NCI-H748 (cell line): Measurements from ENCODE around the gene SLC12A8.
A peak's percentile ranks its signal among the peaks of the same experiment; 100 is the strongest.

ENCODE experiments used
- DNase-seq: peaks from one replicate; lab custom pipeline; 2025; ENCODE audit not compliant: unreplicated experiment; lab: John Stamatoyannopoulos, UW

The SLC12A8 gene, protein sequence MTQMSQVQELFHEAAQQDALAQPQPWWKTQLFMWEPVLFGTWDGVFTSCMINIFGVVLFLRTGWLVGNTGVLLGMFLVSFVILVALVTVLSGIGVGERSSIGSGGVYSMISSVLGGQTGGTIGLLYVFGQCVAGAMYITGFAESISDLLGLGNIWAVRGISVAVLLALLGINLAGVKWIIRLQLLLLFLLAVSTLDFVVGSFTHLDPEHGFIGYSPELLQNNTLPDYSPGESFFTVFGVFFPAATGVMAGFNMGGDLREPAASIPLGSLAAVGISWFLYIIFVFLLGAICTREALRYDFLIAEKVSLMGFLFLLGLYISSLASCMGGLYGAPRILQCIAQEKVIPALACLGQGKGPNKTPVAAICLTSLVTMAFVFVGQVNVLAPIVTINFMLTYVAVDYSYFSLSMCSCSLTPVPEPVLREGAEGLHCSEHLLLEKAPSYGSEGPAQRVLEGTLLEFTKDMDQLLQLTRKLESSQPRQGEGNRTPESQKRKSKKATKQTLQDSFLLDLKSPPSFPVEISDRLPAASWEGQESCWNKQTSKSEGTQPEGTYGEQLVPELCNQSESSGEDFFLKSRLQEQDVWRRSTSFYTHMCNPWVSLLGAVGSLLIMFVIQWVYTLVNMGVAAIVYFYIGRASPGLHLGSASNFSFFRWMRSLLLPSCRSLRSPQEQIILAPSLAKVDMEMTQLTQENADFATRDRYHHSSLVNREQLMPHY

DNA sequence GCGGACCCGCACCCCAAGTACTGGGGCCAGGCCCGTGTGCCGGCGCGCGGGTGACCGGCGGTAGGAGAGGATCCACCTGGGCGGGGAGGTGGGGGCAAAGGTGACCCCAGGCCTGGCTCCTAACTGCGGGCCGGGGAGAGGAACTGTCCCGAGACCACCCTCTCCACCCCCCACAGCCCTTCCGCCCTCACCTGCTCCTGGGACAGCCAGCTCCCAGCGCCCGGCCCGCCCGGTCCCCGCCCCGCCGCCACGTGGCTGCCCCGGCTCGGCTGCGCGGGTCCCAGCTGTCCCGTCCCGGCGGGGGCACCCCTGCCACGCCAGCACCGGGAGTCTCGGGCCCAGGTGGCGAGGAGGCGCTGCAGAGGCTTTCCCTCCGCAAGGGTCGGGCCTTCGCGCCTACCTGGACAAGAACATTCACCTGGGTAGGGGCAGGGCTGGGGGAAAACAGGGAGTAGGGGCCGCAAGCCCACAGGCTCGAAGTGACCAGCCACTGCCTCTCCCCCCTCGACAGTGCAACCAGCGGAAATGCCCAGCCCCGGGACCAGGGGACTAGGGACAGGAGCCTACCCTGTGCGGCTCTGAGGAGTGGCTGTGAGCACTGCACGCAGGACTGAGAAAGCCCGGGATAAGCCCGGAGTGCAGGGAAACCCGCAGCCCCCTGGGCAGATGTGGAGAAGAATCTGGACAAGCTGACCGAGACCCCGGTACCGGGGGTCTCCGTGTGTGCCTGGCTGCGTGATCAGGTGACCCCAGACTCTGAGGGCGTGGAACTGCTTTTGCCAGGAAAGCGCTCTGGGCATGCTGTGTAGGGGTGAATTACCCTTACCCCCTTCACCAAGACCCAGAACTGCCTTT is at the start of gene SLC12A8:
TSS of gene SLC12A8 (minus strand) at position 240 of the 855 bp plus-strand sequence. CDS start 1,399 bp downstream, outside the sequence.
- no peak for DNase-seq

DNA sequence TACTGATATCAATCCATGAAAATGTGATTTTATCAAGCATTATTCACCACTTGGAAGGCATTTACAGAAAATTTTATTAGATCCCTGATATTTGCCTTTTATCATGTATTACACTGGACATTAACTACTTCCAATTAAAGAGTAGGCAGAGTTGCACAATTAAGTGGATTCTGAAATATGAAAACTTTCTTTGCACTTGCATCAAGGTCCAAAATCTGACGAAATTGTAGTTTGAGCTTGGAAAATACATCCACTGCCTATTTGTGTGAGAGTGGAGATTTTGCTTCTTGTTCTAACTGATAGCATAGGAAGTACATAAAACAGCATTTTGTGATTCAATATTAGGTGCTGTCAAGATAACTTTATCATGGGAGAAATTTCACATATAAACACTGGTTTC is 49.6 kb upstream of the SLC12A8 start:
- no peak for DNase-seq

DNA sequence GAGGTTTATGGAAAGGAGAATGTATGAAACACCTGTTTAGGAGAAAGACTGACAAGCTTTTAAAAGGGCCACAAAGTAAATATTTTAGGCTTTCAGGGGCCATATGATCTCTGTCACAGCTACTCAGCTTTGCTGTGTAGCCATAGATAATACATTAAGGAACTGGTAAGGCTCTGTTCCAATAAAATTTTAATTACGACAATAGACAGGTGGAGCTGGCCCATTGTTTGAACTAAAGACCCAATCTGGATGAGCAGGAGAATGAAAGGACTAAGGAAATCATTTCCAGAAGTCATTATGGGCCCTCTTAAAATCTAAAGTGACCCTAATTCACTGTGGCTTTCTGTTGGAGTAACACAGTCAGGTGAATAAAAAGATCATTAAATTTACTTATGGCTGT is 48.5 kb upstream of the SLC12A8 start:
- peak; percentile 95 for DNase-seq

DNA sequence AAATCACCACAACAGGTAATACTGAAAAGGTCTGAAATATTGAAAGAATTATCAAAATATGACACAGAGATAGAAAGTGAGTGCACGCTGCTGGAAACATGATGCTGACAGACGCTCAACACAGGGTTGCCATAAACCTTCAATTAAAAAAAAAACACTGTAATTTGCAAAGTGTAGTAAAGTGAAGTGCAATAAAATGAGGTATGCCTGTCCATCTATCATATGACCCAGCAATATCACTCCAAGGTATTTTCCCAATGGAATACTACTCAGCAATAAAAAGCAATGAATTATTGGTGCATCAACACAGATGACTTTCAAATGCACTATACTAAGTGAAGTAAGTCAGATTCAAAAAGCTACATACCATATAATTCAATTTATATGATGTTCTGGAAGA is 47.6 kb upstream of the SLC12A8 start:
- peak; percentile 1 for DNase-seq

DNA sequence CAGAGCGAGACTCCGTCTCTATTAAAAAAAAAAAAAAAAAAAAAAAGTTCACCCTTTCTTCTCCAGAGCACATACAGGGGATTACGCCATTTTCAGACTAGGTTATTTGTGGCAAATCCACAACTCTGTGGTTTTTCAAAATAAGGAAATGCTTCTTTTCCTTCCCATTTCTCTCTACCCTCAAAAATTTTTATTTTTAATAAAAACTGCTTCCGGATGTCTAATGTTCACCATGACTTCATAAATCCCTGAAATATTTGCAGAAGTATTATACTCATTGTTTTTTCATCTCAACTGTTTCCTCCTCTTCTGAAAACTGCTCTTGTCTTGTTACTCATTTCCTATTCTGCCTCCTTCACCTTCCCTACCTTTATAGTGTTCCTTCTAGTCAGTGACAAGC is 45.0 kb upstream of the SLC12A8 start:
- DNase-seq = no peak

DNA sequence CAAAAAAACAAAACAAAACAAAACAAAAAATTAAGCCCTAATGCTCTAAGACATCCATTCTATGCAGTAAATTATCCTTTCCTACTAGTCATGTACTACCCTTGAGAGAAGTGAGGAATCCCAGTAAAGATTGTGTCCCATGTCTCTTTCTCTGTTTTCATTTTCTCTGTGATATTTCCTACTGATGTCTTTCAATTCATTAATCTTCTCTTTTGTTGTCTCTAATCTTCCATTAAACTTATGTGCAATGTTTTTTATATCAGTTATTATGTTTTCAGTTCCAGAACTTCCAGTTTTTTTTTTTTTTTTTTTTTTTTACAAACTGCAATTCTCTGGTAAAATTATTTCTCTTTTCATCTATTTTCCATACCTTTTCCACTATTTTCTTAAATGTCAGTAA is 44.1 kb upstream of the SLC12A8 start:
- DNase-seq = no peak

DNA sequence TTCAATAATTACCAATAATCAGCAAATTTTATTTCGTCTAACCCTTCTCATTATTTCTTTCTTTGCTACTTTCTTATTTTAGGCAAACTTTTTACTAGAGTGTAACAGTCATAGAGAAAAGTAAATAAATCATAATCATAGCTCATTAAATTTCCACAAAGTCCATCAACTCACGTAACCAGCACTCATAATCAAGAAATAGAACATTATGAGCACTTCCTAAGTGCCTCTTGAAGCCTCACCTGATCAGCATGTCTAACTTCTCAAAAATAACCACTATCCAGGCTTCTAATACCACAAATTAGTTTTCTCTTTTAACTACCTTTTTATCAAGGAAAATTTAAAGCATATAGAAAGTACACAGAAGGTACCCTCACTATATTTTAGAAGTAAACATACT is 38.4 kb upstream of the SLC12A8 start:
- no peak for DNase-seq

DNA sequence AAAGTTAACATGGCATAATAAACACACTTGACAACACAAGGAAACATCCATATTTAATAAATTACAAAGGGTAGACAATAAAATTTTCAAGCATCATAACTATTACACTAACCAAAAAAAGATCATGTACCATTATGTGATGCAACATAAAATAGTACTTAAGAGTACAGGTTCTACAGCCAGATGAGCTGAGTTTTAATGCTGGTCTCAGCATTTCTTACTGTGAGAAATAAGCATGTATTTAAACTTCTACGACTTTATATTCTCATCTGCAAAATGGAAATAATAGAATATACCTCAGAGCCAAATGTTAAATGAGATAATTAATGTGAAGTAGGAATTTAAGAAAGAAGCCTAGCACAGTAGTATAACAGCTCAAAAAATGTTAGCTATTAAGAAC is 33.7 kb upstream of the SLC12A8 start:
- no peak for DNase-seq

DNA sequence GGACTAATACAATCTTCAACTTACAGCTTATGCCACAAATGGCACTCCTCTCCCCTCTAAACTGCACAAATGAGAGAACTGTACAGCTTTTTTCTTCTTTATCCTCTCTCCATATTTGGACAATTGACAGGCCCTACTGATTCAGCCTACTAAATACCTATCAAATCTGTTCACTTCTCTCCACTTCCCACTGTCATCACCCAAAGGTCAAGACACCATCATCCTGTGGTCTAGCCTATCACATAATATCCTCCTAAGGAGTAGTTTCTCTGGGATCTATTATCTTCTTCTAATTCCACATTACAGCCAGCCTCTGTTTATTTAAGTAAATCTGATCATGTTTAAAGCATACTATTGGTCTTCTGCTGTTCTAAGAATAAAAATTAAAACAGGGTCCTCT is 33.0 kb upstream of the SLC12A8 start:
- DNase-seq = no peak

DNA sequence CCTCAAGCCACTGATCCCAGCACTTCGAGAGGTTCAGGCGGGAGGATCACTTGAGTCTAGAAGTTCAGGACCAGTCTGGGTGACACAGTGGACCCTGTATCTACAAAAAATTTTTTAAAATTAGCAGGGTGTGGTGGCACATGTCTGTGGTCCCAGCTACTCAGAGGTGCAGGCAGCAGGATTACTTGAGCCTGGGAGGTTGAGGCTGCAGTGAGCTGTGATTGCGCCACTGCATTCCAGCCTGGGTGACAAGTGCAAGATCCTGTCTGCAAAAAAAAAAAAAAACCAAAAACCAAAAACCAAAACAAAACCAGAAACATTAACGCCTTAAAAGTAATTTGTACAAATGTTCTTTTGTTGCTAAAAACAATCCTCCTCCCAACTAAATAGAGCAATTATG is 27.9 kb upstream of the SLC12A8 start:
- no peak for DNase-seq

DNA sequence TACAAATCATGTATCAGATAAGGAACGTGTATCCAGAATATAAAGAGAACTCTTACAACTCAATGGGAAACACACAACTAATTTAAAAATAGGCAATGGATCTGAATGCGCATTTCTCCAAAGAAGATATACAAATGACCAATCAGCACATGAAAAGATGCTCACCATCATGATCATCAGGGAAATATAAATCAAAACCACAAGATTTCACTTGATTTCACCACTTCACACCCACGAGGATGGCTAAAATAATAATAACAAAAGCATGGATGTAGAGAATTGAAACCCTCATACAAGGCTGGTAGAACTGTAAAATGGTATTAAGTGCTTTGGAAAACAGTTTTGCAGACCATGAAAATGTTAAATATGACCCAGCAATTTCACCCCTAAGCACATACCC is 26.7 kb upstream of the SLC12A8 start:
- DNase-seq = no peak

DNA sequence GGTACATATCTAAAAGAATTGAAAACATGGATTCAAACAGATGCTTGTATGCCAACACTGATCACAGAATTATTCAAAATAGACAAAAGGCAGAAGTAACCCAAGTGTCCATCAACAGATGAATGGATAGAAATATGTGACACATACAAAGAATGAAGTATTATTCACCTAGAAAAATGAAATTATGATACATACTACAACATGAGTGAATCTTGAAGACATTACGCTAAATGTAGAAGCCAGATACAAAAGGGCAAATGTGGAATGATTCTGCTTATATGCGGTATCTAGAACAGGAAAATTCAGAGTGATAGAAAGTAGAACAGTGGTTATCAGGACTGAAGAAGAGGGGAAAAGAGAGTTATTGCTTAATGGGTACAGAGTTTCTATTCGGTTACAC is 26.2 kb upstream of the SLC12A8 start:
- no peak for DNase-seq

DNA sequence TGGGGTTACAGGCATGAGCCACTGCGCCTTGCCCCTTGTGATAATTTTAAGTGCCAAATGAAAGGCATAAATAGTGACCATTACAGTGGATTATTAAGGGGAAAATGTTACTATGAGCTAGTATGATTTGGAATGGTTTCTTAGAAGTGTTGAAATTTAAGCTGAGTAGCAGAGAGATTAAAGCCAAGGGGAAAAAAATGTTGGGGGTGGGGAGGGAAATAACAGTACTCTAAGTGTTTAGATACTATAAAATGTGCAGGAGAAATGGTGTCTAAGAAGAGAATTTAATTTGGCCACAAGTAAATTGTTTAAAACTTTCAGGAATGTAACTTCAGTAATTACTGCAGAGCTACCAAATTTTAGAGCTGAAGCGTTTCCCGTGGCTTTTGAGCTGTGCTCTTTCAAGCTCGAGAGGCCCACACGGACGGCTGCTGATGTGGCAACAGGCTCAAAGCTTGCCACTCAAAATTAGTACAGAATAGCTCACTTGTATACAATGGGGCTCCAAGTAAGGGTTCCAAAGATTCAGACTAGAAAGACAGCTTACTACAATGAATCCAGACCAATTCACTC is 23.9 kb upstream of the SLC12A8 start:
- DNase-seq = no peak

DNA sequence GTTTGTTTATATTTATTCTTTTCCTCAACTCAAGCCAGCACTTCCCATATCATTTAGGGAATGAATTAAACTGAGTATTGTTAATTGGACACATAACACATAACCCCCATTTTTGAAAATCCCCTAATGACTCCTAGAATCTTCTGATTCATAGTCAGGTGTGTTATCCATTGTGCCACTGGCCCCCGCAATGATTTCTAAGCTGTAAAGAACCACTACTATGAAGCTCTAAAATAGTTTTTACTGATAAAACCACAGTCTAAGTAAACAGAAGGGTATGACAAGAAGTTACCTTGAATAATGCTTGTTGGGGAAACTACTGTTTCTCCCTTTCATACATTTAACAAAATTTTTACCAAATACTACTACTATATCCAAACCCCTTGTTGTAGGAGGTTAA is 22.3 kb upstream of the SLC12A8 start:
- DNase-seq = no peak

DNA sequence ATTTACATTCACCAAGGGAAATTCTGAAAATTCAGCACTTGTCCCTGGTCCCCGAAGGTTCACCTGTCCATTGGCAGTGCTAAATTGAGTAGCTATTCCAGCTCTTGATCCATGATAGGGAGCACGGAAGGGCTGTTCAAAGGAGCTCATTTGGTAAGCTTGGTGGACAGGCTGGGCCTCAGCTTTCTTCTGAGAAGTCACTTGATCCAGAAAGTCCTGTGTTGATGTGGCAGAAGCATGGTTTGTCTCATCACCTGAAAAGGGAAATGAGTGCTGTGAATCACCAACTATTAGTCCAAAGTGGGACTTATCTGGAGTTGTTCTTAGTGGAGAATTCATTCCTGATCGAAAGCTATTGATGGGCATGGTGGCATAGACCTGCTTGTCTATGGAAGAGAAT is 19.9 kb upstream of the SLC12A8 start:
- DNase-seq = no peak

DNA sequence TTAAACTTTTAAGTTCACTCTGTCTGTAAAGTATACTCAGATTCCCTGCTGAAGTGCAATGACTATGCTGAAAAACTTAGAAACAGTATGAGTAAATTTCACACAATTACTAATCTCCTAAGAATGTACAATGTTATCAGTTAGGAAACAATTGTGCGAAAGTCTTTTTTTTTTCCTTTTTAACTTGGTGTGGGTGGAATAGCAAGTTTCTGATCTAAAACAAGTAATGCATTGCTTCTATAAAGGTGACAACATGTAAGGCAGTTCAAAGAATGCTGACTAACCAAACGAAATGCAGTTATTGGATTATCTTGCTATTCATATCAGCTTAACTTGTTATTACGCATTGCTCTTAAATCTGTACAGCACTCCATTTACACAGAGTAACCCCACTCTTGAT is 19.3 kb upstream of the SLC12A8 start:
- no peak for DNase-seq

DNA sequence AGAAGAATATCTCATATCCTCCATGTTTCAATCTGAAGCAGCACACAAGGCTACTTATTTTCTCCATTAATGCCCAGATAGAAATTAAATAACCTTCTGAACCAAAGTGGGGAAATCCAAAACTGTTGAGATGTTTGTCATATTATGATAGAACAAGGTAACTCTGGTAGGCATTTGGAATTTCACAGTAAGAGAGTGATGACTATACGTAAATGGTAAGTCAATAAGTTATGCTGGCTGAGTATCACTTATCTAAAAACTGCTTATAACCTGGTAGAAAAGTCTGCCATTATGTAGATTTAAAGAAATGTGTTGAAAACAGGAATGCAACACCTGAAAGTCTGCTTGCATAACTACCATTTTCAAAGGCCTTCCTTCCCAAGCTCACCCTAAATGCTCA is 17.2 kb upstream of the SLC12A8 start:
- no peak for DNase-seq

DNA sequence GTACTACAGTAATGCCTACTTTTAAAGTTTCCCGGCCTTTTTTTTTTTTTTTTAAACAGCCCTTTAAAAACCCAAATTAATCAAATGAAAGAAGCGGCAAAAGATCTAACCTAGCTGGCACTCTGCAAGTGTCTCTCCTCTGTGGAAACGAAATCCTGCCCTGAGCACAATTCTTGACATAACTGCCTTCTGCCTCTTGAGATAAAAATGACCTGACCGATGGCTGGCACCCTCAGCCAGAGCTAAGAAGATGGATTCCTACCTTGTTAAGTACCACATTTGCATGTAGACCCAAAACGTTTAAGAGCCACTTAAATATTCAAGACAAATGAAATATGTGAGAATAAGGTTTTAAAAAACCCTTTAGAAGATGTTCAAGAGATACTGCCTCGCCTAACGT is 16.6 kb upstream of the SLC12A8 start:
- no peak for DNase-seq

DNA sequence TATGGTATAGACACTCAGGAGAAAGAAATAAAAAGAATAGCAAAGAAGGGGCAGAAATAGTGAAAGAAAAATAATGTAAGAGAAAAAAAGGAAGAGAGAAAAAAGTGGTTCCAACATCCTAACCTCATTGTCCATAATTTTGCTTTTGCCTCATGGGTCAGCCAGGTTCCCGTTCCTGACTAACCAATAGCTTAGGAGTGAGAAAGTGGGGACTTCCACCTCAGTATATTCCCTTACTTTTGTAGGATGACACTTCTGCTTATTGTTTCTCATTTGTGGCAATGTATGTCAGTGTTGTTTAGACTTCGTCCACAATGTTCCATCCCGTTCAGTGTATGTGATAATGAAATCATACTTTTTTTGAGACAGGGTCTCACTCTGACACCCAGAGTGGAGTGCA is 9.3 kb upstream of the SLC12A8 start:
- DNase-seq = no peak

DNA sequence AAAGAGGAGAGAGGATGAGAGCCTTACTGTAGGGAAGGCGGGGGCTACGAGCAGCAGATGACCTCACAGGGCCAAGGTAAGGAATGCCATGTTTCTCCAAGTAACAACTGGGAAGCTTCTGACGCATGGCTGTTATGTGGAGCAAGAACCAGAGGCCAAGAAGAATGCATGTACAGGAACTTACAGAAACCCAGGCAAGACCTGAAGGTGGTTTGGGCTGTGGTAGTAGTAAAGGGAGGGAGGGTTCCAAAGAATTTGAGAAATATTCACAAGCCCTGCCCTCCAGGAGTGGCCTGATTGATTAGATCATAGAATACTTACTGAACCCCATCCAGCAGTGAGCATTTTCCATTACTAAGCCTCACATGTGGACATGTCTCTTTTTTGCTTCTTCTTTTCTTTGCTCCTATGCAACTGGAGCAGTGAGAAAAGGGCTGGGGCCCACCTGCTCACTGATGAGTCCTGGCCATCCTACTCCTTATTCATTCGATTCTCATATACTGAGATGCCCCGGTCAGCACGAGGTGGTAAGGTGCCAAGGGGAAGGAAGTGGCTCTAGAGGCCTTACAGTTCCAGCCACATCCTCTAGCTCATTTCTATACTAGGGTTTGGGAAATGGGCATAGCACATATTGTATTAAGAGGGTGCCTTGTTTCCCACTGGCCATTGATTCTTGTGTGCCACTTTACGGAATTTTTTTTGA is 8.3 kb upstream of the SLC12A8 start:
- DNase-seq = no peak

DNA sequence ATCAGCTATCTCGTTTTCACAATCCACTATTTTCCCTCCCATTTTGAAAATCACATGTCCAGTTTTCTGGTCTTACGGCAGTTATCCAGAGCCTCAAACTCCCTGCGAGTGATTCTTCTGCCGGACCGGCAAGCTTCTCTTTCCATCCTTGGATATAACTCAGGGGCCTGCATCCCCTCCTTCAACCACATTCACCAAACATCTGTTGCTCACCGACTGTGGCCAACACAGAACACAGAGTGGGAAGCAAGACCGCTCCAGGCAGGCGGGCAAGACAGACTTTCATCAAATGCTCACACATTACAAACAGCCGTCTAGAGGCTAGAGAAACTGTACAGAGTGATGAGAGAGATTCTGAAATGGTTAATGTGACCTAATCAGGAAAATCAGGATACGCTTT is 7.6 kb upstream of the SLC12A8 start:
- DNase-seq = no peak
